GM12872 (cell line): ENCODE results near the gene ADGRA3.

Source experiments
- CTCF ChIP-seq: IDR thresholded peaks from 3 replicates; pipeline ENCODE4 v1.5.1; 2011; ENCODE audit warnings: low read depth, mild to moderate bottlenecking, low read length, moderate library complexity; ENCODE audit not compliant: insufficient read depth

ADGRA3 gene

GRCh38 chr4:22440999-22441398 lies 74.9 kb downstream of the ADGRA3 start:
- TF ChIP-seq CTCF, result no peak

GRCh38 chr4:22439947-22440346 lies 75.9 kb downstream of the ADGRA3 start:
- no peak for TF ChIP-seq CTCF

- no peak for TF ChIP-seq CTCF
Measured at GRCh38 chr4:22435652-22436051, 80.2 kb downstream of the ADGRA3 start.

- peak; percentile 43; the same call in 1 of the 3 replicates for TF ChIP-seq CTCF
Measured at GRCh38 chr4:22434895-22435294, 81.0 kb downstream of the ADGRA3 start.

- no peak for TF ChIP-seq CTCF
Measured at GRCh38 chr4:22430626-22431025, 85.2 kb downstream of the ADGRA3 start.

DNA sequence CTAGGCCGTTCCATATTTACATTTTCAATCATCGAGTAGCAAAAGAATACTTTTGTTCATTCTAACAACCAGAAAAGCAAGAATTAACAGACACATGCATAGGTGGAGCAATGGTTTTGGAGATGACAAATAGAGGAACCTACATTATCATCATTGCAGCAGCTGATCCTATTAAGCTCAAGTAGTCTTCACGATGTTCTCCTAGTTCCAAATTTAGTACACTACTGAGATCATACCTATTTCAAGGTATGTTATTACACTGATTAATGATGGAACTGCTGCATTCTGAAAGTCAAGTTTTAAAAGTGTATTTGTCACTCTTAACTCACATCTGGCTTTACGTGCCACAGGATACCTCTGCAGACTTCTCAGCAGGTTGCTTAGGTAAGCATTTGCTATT lies 87.4 kb downstream of the ADGRA3 start:
- TF ChIP-seq CTCF, result no peak

- TF ChIP-seq CTCF, result no peak
Measured at GRCh38 chr4:22427675-22428074, 88.2 kb downstream of the ADGRA3 start.

DNA sequence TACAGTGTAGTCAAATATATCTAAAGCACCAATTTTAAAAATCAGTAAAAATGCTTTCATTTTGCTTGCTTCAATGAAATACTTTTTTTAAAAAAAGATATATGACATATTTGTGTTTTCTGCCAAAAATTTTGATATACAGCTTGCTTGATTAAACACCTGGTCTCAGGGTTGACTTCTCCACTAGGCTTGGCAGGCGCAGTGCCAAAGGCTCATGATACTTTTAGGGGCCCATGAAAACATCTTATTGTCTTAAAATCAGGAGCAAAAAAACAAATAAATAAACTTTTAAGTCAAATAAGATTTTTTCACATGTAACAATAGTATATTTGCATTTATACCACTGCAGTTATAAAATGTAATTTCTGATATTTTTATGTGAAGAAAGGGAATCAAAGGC lies 95.6 kb downstream of the ADGRA3 start:
- TF ChIP-seq CTCF, result no peak
